ENCODE measurements around the gene SMYD3.
A peak's percentile ranks its signal among the peaks of the same experiment; 100 is the strongest.

SMYD3 gene

DNA sequence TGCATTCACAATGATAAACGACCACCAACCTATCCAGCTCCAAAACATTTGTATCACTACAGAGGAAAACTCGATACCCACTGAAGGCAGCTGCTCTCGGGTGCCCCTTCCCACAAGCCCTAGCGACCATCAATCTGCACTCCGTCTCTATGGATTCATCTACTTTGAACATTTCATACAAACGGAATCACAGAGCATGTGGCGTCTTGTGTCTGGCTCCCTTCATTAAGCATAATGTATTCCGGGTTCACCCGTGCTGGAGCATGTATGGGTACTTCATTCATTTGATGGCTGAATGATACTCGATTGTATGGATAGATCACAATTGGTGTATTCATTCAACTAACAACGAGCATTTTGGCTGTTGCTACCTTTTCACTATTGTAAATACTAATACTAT is 340.2 kb downstream of the SMYD3 start:
- DNase-seq, result no peak

DNA sequence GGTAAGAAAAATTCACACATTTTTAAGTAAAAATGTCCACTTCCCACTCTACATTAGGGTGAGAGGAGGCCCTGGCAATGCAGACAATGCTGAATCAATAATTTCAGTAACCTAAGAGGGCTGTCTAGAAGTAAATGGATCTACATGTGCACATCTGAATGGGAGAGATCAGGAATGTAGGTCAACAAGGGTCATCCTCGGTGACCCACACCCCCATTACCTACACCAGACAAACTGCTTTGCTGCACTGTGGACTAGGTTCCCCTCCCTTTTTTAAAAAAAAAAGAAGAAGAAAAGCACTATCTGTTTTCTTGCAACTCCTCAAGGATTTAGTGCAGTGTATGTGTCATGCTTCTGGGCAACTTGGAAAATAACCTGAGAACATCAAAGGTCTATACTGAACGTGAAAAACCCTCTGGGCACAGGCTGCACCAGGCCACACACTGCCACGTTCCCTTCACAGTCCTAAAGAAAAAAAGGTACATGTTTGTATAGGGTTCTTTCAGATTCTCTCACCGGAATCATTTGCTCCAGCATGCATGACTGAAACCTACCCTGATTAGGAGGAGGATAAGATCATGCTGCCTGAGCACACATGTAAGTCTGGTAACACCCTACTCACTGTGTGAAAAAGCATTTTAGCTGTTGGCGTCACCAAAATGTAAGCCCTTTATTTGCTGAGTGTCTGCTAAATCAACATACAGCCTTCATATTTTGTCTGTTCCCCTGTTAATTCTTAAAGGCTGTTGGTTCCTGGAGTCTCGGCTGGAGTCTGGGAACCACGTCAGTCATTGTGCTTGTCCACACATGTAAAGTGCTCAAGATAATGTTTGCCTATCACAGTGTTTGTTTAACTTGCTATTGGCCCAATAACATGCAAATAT is 341.0 kb downstream of the SMYD3 start:
- DNase-seq, result no peak

DNA sequence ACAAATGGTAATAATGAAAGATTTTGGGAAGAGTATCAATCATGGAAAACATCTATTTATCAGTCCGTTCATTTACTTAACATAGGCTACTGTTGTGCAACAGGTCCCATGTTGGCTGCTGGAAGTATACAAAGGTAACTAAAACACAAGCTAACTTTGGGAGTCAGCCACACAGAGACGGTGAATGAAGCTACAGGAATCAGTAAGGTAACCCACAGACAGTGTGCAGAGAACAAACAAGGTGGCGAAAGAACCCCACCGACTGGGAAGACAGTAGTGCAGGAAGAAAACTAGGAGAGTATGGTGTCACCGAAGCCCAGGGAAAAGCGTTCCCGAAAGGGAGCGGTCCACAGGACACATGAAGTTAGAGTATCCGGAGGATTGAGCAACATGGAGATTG is 342.3 kb downstream of the SMYD3 start:
- no peak for DNase-seq

DNA sequence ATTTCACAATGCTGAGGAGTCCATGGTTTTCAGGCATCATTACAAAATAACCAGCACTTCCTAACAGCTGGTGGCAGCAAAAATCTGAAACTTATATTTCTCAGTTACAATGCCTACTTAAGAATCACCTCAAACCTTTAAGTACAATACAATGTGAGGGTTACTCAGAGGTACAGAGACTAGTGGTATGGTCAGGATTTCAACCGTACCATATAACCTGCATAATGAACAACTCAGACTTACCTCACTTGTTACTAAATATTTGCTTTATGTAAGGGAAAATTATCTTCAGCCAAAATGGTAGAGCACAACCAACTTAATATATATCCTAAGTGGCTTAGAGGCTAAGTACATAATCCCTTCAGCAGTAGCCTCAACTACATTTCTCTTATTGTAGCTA is 344.5 kb downstream of the SMYD3 start:
- no peak for DNase-seq

DNA sequence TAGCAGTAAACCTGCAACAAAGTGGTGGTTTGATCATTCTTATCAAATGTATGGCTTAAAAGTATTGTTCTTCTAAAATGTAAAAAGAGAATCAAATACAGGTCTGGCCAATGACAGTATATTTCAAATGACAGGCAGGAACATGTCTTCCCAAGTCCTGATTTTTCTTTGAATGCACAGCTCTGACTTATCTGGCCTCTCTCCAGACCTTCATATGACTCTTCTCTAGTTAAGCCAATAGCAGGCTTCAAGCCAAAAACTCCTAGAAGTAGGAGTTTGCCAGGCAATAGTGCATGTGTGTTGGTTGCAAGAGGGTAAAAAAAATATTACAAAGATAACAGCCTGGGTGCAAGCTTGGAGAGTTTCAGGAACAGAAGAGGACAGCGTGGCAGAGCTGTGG is 345.5 kb downstream of the SMYD3 start:
- no peak for DNase-seq

DNA sequence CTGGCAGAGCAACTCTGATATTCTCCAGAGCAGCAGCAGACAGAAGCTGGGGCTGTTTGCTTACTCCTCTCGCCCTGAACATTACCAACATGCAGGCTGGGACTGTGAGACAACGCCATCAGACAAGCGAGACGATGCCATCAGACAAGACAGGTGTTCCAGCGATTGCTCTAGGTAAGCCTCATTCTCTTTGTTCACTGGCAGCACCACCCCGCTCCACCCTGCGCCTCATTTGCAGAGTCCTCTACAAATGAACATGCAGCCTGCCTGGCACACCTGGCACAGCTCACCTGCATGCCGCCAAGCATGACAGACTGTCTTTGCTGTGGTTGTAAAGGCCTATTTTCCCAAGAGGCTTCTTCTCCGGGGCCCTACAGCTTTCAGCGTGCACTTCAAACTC is 346.2 kb downstream of the SMYD3 start:
- DNase-seq, result no peak

DNA sequence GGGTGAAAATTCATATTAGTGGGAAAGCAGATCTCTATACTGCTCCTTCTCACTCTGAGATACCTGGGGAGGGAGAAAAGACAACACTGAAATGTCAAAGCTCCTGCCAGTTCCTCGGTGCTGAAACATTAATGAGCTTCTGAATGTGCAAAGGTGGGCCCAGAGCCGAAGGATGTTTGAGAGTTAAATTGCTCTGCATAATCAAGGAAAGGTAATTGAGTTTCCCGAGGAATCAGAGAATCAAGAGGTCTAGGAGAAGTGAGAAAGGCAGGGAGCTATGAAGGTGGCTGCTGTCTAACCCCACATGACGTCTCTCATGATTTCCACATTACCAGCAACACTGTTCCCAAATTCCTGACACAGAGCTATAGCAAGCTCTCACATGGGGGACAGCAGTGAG is 346.7 kb downstream of the SMYD3 start:
- DNase-seq, result peak in 1 of 2 donors; percentile 55

DNA sequence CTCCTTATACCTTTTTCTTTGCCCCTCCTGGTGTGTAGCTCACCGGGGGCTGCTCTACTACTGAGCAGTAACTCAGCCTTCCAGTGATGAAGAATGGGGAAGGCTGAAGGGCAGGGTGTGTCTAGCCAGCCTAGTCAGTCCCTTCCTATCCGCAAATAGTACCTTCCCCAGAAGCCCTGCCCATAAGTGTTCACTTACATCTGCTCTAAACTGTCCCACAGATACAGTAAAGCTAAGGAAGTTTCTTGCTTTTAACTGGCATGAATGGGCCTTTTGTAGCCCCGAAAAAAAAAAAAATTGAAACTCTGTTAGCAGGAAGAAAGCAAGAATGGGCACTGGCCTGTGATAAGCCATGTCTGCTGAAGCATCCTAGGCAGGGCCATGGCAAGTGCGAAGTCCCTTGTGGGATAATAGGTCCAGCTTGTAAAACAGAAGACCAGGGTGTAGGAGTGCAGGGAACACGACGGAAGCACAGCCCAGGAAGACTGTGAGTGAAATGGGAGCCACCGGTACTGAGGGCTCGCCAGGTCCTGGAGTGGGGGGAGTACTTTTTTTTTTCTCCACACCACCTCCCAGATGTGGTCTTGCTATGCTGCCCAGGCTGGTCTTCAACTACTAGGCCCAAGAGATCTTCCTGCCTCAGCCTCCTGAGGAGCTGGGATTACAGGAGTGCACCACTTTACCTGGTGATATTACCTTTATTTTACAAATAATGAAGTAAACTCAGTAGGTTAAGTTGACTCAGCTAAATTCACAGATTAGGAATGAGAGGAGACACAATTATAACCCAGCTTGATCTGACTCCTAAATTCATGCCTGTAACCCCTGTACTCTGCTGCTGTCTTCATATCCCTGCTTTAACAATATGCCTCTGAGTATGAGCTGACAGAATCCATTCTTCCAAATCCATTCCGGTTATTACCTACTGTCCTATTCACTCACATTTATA is 347.5 kb downstream of the SMYD3 start:
- peak in 1 of 2 donors; percentile 18 for DNase-seq

DNA sequence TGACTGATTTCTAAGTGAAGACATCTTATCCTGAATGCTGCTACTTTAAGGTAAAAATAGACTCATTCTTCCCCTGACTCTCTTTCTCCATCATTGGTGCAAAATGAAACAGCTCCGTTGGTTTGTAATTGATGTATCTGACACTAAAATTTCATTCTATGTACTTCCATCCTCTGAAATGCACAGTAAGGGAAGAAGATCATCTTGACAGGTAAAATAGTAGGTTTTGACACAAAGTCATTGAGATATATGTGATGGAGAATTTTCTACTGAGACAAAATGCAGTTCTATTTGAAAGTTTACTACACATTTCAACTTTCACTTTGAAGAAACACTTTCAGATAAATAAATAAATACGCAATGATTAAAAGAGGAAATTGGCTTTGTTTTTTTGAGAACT is 348.9 kb downstream of the SMYD3 start:
- no peak for DNase-seq

DNA sequence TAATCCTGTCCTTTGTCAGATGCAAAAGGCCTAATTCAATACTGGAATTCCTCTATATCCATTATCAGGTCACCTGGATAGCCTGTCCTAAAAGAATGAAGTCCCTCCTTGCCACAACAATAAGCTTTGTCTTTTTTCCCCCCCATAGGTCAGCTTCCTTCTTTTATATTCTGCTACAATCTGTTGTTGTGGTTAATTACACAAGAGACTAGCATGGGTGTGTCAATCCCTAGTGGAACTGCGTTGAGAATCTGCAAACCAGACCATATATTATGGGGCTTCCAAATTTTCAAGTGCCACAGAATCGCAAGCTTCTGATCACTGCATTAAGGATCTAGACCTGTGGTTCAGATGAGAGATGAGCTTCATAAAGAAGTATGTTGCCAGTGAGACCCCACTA is 349.6 kb downstream of the SMYD3 start:
- DNase-seq, result peak; percentile 67 to 83

DNA sequence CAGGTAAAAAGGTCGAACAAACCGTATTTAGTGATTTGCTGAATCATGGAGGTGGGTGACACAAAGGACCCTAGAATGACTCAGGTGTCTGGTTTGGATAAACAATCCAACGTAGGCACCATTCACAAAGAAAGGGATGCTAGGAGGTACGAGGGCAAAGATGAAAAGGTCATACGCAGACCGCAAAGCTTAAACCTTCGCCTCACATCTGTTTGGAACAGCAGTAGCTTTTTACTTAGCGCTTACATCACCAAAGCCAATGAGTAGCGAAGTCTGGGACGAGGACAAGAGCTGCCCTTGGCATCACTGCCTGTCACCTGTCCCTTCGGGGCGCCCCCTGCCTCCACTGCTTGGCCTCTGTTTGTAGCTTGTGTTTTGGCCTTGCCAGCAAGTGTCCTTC is 350.2 kb downstream of the SMYD3 start:
- no peak for DNase-seq

DNA sequence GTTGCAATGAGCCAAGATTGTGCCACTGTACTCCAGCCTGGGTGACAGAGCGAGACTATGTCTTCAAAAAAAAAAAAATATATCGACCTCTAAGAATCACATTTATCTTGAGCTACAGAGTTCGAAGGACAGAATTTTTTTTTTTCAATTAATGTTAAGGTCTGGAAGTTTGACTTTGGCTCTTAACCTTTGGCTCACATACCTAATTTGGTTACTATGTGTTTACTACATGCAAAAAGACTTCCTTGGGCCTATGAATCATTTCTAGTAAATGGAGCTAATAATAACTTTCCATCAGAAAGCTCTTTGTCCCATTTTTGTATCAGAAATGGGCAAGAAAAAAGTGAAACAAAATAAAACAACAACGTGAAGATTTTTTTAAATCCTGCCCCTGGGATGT is 351.2 kb downstream of the SMYD3 start:
- DNase-seq, result peak in 1 of 2 donors; percentile 22

DNA sequence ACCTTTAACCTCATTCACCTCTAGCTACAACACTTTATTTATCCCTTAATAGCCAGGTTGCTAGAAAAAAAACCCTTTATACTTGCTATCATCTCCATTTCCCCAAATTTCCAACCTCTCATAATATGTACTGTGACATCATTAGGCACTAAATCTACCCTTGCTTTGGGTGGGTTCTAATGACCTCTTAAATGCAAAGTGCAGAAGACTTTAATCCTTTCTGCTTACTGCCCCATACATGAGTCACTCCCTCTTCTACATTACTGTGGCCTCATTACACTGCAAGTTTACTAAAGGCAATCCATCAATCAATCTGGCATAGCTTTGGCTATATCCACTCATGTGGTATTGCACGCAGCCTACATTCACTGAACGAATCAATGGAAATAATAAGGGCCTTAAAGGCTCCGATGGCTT is 353.3 kb downstream of the SMYD3 start:
- DNase-seq, result no peak

DNA sequence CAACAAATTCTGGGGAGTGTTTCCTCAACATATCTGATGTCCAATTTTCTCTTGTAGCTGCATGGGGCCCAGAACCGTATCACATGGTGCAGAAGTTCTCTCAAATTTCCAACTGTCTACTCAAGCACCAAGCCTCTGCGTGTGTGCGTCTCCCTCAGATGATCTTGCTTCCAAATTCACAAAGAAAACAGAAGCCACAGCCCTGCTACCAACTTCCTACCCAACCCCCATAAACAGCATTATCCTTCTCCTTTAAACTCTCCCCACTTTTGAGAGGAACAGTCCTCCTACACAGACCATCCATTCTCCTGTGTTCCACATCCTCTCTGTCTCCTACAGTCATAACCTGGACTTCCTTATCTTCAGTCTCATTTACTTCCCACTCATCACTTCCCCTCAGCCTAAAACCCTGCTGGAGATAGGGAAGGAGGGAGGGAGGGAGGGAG is 354.1 kb downstream of the SMYD3 start:
- DNase-seq, result peak; percentile 80 to 86

DNA sequence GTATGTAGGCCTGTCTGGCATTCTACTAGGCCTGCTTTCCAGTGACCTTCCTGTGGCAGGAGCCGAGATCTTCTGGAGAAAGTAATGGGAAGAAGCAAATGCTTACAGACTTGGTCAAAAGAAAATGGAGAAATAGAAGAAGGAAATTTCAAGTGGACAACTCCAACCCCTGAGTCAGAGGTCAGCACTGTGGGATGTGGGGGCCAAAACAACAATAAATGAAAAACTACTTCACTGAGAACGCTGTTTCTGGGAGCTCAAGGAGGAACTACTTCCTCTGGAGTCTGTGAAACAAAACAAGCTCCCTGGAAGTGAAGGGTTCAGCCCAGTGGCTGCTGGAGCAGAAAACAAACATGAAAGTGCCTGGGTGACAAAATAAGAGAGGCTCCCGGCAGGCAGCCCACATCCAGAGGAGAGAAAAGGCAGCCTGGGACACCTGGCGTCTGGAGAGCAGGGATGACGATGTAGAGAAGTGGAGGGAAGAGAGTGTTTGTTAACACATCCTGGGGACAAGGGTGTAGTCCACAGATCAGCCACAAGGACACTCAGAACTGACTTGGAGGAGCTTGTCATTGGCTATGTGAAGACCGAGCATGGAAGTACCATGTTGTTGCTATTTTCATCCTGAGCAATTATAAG is 355.2 kb downstream of the SMYD3 start:
- peak; percentile 38 to 46 for DNase-seq

DNA sequence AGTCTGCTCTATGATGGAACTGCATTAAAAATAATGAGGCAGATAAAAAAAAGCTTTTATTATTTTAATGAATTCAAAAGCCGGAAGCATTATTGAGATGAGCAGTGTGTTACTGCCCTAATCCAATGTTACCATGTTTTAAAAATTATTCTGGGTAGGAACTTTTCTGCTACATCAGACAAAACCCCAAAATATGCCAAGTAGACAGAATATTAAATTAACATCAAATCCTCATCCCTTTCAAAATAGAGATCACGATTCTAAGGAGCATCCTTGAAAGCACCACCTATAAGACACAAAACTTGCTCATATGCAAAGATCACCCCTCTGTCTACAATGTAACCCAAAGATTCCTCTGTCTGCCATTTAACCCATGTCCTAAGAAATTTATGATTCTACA is 357.5 kb downstream of the SMYD3 start:
- DNase-seq, result no peak

DNA sequence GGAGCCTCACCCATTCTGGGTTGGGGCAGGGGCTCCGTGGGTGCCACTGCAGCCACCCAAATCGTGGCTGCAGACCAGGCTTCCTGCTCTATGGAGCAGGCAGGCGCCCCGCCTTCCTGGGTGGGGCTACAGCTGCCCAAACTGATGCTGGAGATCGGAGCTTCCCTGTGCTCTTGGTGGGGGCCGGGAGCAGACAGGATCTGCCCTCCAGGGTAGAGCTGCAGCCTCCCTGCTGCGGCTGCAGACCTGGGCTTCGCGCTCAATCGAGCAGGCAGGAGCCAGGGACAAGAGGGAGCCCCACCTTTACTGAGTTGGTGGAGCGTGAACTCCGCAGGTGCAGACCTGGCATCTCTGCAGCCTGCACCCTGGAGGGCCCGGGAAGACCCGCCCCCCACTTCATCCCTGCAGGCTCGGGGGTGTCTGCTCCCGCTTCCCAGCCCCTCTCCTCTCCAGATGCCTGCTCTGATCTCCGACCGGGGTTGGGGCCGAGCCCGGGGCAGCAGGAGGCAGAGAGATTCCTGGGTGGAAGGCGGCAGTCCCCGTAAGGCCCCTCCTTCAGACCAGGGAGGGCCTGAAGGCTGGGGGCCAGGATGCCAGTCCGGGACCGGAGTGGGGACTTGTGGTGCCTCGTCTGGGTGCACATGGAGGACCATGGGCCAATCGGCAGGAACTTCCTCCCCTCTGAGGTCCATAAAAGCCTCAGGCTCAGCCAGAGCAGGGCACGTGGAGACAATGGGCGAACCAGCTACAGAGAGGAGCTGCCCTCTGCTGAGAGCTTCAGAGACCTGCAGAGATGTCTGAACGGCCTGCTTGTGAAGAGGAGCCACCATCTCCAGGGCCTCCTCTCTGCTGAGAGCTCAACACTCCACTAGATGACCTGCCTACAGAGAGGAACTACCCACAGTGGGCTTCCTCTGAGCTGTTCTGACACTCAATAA is 359.3 kb downstream of the SMYD3 start:
- DNase-seq, result no peak

DNA sequence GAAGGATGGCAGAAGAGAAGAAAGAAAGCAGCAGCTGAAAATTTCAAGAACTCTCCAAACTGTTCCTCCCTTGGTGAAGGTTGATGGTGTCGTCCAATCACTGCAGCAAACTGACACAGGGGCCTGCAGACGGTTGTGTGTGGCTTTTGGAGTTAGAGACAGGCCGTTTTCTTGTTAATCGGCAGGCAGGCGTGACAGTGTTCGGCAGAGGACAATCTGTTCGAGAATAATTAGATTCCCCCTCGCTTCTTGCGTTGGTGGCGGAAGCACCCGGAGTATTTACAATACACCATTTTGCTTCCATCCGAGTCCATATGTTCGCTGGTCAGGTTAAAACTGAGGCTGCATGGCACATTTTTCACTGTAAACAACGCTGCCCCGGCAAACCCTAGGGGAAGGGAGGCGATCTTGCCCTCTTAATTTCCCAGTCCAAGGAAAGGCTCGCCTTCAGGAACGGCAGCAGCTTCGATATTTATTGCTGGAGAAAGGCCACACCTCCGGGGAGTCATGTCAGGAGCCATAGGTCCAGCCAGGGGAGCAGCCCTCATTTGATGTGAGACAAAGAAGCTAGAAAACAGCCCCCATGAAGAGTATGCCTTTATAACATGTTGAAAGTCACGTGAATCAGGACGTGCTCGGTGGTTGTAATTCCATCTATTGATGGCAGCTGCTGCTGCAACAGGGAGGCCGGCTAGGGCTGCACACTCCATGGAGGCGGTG is 360.1 kb downstream of the SMYD3 start:
- DNase-seq, result no peak

DNA sequence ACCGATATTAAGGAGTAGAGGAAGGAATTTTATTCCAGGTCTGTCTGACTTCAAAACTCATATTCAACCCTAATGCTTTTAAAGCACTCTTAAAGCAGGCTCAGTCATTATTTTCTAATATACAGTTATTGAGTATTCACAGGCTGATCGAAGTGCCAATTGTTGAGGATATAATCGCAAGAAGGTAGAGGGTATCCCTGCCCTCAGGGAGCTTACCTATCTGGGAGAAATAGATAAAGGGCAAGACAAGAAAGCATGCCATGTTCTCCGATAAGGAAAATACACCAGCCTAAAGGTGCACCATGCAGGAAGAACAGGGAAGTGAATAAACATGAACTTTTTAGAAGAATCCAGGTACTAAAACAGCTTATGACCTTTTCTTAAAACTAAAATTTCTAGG is 361.2 kb downstream of the SMYD3 start:
- no peak for DNase-seq

DNA sequence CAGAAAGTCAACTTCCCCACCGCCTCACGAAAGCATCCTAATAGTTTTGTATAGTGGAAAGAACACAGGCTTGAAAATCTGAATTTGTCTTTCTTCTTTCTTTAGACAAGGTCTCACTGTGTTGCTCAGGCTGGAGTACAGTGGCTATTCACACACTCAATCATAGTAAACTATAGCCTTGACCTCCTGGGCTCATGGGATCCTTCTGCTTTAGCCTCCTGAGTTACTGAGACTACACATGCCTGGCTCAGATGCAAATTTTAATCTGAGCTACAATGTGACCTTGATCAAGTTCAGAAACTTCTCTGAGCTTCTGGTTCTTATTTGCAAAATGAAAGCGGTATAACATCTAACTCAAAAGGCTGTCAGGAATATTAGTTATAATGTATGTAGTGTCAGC is 362.1 kb downstream of the SMYD3 start:
- no peak for DNase-seq

DNA sequence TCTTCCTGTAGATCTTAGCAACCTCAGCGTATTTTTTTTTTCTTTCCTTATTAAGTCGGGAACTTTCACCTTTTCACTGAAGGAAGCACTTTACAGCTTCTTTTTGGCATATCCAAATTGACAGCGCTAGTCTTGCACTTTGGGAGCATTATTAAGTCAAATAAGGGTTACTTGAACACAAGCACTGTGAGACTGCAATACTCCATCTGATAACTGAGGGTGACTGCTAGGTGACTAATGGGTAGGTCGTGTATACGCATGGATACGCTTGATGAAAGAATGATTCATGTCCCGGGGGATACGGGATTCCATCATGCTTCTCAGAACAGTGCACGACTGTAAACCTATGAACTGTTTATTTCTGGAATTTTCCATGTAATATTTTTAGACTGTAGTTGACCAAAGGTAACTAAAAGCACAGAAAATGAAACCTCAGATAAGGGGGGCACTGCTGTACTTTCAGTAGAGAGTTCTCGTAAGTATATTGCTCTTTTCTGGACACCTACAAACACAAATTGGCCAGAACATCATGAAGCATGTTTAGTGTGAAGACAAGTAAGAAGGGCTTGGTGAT is 364.7 kb downstream of the SMYD3 start:
- DNase-seq, result no peak
